Spleen (tissue), 3 donors: ENCODE data around the gene POTEF.
"Not testable (repeated sequence)": the region's sequence is repeated elsewhere in the genome, so short reads cannot be mapped to it uniquely, and the experiment has no call there.

ENCODE experiments used
- POLR2A ChIP-seq, 3 donors: fragments of 450-650 bp; IDR thresholded peaks; one replicate each; pipeline ENCODE4 v1.5.1; 2017; ENCODE audit warnings: antibody characterized with exemption in 3 of 3, mild to moderate bottlenecking in 1 of 3
- POLR2AphosphoS5 ChIP-seq, 3 donors: sonication (generic); formaldehyde crosslinking; IDR thresholded peaks; one replicate each; pipeline ENCODE4 v1.5.1; 2017; ENCODE audit warnings: antibody characterized with exemption in 3 of 3

- not testable (repeated sequence) for TF ChIP-seq POLR2AphosphoS5, POLR2A (IDR thresholded peaks at IDR 0.05)
These were observed 12.0 kb upstream of the POTEF start for GRCh38 chr2:130141002-130141401.
